Activated T-helper 1 cell treated with Interleukin-2 at 50 U/mL for 16 hours (primary cell): Measurements from ENCODE around the gene ITPKA.

Experiments used
- DNase-seq: peaks from one replicate; pipeline ENCODE4 v3.0.0-alpha.2; 2020; ENCODE audit warnings: low read depth

ITPKA gene

DNA sequence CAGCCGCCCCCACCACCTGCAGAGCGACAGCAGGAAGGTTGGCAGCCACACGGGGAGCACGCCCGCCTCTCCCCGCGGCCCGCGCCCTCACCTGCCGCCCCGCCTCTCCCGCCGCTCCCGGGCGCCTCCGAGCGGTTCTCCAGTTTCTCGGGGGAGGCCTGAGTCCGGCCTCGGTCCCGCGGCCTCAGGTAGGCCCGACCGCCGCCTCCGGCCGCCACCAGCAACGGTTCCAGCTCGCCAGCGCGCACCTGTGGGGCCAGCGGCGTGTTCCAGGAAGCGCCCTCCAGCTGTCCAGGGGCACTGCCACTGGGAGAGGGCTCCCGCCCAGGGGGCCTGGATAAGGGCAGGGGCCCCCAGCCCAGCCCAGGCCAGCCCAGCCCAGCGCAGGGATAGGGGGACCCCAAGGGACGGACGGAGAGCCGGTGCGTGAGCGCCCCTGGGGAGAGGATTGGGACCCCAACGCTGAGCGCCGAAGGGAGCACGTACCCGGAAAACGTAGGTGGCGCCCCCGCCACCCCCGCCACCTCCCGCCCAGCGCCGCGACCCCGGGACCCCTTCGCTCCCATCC lies 17.7 kb downstream of the ITPKA start:
- no peak for DNase-seq

DNA sequence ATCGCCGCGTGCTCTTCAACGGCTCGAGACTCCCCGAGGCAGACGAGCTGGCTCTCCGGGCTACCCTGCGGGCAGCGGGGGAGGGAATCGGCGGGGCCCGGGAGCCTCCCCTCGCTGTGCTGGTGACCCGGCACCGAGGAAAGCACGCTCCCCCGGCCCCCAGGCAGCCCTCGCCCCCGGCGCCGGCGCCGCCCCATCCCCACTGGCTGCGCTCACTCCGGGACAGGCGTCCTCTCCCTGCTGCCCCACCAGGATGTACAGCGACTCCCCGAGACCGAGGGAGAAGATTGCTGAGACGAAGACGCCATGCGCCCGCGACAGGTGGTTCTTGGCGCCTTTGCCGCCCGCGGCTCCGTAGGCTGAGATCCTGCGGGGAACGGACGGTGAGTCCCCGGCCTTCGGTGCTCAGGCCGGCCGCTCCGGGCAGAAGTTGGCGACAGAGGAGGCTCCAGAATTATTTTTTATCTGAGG lies 18.3 kb downstream of the ITPKA start:
- no peak for DNase-seq

DNA sequence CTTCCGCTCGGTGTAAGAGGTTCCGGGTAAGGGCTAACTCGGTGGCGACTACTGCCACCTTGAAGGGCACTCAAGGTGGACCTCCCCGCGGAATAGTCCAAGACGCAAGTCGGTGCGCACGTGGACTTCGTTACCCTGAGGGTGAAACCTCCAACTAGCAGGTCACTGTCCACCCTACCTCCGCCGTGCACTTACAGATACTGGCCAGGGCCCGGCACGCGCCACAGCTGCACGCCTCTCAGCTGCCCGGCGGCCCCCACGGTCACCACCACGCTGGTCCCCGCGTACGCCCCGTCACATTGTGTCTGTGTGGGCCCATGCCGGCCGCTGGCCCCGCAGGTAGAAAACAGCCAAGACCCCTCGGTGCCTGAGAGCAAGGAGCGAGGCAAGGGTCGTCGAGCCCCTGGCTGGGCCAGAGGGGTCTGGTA lies 18.9 kb downstream of the ITPKA start:
- DNase-seq, result no peak

DNA sequence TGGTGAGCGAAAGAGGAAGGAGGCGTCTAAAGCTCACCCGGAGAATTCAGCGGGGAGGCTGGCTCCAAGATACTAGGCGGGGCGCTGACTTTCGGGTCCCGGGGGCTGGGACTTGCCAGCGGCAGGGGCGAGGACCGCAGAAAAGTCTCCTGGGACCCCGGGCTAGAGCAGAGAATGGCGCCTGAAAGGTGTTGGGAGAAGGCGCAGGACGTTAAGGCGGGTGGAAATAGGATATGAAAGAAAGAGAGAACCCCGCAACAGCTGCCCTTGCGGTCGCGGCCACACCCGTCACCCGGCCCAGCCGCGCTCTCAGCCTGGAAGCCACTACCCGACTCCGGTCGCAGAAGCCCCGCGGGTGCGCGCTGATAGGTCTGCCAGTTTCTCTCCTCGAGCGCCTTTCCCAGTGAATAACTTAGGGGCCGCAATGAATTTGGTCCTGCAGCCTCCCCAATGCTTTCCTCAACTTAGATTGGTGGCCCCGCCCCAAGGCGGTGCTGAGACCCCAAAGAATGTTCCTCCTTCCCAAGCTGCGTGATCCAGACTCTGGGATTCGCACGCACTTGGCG lies 19.3 kb downstream of the ITPKA start:
- DNase-seq, result no peak

DNA sequence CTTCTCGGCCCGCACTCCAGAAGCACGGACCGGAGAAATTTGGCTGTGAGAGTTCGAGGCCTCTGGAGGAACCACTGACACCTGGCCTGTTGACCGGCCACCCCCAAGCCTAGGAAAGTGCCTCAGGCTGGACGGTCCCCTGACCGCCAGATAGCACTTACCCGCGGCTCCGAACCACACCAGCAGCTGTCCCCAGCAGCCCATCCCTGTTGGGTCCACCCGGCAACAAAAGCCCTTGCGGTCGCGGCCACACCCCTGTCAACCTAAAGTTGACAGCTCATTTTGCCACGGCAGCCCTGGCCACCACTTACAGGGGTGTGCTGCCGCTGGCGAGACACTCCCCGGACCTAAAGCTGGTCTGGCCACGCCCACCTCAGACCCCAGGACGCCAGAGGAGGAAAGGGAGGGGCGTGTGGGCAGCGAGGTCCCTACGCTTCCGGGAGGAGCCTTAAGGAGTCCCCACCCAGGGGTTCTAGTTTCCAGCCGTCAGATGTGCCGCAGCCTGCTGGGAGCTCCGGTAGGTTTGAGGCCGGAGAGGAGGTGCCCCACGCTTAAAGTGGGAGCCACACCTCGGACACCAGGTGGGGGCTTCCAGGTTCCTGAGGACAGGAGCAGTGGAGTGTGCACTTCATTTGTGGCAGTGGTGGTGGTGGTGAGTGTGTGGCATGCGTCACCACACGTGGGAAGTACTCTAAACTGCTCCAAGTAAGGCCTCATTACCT lies 20.0 kb downstream of the ITPKA start, which contains the start of gene LTK:
TSS of gene LTK (minus strand) at position 322 of the 722 bp plus-strand sequence. CDS start at position 204, 118 bp downstream.
- no peak for DNase-seq

DNA sequence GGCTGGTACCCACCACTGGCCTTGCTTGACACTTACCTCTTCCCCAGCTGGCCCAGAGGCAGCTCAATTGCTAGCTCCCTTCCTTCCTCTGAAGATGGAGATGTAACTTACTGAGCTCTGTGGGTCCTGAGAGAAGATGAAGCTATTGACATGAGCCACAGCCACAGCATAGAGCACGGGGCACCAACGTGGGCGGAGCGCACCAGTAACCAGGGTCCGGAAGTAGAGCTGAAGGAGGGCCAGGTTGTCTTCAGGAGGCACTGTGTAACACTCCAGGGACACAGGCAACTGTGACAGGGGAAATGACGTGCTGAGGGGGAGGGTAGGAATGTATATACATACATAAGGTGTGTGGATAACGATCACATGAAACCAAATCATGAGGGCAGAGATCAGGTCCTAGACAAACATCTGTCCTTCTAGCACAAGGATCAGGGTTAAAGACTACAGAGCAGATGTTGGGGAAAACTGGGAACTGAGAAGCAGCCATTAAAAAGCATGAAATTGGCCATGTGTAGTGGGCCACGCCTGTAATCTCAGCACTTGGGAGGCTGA lies 24.3 kb downstream of the ITPKA start:
- no peak for DNase-seq

DNA sequence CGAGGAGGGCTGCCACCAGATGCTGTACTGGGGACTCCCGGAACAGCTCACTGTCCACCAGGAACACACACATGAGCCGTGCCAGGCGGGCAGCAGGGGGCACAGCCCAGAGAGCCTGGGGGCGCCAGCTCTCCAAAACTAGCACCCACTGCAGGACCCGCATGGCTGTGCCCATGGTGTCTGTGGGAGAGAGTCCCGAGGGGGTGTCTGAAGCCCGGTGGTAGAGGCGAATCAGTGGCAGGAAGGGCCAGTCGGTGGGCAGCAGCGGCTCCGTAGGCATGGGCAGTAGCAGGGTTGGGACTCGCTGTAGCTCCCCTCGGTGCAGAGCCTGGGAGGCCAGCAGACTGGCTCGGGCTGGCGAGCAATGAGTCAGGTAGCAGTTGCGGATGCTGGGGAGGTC lies 27.0 kb downstream of the ITPKA start:
- DNase-seq, result no peak

DNA sequence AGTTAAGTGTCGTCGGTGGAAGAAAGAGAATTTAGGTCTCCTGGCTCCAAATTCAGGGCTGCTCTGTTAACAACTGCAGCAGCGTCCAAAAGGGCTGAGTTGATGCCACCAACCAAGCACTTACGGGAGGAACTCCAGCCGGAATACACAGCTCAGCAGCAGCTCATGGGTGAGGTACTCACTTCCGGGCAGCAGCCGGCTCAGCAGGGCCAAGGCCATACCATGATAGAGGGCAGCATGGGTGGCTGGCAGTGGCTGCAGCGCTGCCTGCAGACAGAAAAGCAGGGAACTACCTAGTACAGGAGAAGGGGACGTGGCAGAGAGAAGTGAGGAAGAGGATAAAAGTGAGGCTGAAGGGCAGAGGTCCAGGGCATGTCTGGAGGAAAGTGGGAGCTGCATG lies 27.9 kb downstream of the ITPKA start:
- no peak for DNase-seq

DNA sequence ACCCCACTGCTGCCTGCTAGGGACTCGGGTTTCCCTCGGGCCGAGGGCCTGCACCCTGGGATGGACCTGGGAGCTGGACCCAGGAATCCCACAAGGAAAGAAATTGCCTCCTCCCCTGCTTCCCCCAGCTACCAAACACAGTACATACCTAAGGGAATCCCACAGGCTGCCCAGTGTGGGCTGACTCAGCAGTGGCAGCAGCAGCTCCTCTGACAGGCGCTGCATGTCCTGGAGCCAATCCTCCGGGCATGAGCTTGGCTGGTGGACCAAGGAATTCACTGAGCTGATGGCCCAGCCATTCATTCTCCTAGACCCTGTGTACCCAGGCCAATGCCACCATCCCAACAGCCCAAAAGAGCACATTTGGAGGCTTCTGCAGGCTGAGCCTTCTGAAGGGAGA lies 29.4 kb downstream of the ITPKA start:
- DNase-seq, result no peak

DNA sequence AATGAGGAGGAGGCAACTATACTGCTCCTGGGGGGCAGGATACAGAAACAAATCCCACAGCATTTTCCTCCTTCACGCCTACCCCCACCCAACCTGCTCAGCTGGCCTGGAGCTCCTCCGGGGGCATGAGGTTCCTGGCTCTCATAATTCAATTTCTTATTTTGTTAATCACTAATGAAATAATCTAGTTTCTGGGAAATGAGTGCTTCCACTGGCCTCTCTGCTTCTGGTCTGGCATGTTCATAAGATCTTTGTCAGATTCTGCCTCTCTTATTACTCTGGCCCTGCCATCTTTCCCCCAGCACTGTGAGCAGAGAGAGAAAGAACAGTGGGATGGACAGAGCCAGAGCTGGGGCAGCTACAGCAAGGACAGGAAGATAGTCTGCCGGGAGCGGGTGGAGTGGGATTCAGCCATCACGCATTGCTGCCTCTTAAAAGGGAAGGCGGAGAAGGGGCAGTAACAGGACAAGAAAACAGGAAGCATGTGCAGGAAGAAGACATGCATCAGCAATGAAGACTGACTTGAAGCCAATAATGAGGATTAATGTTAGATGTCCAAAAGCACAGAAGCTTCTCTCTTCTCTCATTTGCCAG lies 36.8 kb downstream of the ITPKA start:
- DNase-seq, result no peak

DNA sequence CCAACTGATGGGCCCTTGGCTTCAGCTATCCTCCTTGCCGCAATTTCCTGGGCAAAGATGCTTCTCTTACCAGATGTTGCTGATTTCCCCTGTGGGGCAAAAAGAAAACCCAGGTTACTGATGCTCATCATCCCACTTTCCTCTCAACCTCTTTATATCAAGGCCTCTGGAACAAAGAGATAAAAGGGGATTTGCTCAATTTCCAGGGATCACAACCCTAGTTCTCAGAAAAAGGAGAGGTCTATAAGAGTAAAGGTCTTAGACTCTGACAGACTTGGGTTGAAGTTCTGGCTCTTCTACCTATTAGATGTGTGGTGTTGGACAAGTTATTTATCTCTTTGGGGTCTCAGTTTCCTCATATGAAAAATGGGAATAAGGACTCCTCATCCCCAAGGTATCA lies 41.9 kb downstream of the ITPKA start:
- no peak for DNase-seq

DNA sequence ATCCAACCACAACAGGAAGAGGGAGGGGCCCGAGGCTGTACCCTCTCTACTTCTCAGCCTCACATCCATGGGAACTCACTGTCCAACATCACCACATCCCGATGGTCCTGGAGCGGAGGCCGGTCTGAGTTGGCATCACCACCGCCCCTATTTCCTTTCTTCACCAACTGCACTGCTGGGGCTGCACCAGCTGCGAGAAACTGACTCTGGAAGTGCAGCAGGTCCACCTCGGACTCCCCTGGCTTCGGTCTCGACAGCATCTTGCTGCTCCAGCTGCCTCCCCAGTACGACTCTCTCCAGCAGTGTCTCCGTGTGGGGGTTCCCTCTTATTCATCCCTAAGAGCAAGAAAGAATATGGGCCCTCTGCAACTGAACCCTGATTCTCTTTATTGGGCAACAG lies 43.2 kb downstream of the ITPKA start:
- no peak for DNase-seq

DNA sequence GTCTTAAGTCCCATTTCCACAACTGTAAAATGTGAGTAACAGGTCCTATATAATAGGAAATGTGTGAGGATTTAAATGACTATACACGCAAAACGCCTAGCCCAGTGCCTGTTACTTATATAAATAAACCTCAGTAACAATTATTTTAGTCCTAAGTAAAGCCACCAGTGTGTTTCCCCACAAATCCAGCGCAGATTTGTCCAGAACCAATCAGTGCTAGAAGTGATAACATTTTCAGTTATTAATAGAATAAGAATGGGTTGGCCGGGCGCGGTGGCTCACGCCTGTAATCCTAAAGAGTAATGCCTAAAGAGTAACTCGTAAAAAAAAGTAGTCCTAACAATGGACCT lies 49.8 kb downstream of the ITPKA start:
- DNase-seq, result no peak

DNA sequence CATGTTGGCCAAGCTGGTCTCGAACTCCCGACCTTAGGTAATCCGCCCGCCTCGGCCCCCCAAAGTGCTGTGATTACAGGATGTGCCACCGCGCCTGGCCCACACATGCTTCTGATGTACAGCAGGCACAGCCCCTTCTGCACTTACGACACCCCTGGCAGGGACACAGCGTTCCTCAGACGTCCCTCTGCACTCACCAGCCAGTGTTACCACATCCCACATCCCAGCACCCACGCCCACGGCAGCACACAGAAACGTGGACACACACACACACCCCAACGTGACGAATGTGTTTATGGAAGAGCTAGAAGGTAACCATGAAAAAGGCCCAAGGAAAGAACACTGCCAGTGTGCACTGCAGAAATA lies 51.0 kb downstream of the ITPKA start:
- no peak for DNase-seq

DNA sequence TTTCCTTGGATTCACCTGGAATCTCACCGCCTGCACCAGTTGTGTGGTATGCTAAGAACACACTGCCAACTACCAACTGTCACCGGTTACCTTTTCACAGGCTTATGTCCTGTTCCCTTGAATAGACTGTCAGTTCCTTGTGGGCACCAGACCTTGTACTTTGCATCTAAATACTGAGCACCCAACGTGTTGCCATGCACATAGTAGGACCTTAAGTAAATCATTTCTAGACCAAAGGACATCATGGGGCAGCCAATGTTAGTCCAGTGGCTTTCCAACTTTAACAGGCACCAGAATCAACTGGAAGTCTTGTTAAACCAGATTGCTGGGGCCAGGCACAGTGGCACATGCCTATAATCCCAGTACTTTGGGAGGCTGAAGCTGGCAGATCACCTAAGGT lies 51.5 kb downstream of the ITPKA start:
- no peak for DNase-seq

DNA sequence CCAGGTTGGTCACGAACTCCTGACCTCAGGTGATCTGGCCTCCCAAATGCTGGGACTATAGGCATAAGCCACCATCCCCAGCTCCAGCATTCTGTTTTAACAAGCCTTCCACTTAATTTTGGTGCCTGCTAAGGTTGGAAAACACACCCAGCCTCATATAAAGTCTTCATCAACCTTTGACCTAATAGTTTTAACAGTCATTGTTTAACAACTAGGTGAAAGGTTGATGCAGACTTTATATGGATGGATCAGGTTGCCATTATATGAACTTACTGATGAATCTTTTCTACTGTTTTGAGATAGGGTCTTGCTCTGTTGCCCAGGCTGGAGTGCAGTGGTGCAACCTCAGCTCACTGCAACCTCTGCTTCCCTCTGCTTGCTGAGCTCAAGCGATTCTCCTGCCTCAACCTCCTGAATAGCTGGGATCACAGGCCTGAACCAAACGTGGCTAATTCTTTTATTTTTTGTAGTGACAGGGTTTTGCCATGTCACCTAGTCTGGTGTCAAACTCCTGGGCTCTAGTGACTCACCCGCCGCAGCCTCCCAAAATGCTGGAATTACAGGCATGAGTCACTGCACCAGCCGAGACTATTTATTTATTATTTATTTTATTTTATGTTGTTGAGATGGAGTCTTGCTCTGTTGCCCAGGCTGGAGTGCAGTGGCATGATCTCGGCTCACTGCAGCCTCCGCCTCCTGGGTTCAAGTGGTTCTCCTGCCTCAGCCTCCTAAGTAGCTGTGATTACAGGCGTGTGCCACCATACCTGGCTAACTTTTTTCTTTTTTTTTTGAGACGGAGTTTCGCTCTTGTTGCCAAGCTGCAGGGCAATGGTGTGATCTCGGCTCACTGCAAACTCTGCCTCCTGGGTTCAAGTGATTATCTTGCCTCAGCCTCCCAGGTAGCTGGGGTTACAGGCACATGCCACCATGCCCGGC lies 53.4 kb downstream of the ITPKA start:
- DNase-seq, result no peak

DNA sequence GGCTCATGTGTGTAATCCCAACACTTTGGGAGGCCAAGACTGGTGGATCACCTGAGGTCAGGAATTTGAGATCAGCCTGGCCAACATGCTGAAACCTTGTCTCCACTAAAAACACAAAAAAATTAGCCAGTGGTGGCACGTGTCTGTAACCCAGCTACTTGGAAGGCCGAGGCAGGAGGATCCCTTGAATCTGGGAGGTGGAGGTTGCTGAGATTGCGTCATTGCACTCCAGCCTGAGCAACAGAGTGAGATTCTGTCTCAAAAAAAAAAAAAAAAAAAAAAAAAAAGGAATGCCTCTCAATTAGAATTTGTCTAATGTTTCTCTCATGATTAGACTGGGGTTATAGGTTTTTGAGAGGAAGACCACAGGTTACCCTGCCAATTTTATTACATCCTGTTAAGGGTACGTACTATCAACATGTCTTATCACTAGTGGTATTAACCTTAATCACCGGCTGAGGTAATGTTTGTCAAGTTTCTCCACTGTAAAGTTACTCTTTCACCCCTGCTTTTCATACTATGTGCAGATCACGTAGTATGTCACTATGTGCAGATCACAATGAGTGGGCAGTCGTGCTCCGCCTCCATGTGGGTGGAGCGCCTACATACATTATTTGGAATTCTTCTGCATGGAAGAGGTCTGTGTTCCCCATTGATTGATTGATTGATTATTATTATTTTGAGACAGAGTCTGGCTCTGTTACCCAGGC lies 56.5 kb downstream of the ITPKA start:
- no peak for DNase-seq
